Measurements from ENCODE around the gene RLBP1.
"Not testable (repeated sequence)": the region's sequence is repeated elsewhere in the genome, so short reads cannot be mapped to it uniquely, and the experiment has no call there.

RLBP1 gene

DNA sequence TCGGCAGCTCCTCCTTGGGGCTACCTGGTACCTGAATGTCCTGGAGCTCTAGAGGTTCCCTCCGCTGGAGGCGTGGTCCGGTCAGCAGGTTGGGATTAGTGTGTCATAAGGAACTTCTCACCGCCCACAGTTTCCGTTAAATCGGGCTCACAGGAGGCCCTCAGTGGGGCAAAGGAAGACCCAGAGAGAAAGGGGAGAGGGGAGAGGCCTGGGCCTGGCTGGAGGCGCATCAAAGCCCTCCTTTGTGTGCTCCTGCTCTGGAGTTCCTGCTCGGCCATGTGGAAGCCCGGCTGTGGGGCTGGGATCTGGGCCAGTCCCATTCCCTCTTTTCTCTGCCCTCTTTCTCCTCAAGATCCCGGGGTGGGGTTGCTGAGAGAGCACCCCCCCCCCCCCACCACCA is at the start of gene RLBP1:
Gene RLBP1, minus strand, starts transcription at position 37 of the 400 bp plus-strand sequence. CDS start 2,604 bp downstream, outside the sequence.
- DNase-seq (ENCODE audit: low spot score) = no peak

DNA sequence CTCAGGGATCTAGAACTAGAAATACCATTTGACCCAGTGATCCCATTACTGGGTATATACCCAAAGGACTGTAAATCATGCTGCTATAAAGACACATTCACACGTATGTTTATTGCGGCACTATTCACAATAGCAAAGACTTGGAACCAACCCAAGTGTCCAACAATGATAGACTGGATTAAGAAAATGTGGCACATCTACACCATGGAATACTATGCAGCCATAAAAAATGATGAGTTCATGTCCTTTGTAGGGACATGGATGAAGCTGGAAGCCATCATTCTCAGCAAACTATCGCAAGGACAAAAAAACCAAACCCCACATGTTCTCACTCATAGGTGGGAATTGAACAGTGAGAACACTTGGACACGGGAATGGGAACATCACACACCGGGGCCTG is 28.8 kb upstream of the RLBP1 start:
- not testable (repeated sequence) for DNase-seq (ENCODE audit: low spot score)

DNA sequence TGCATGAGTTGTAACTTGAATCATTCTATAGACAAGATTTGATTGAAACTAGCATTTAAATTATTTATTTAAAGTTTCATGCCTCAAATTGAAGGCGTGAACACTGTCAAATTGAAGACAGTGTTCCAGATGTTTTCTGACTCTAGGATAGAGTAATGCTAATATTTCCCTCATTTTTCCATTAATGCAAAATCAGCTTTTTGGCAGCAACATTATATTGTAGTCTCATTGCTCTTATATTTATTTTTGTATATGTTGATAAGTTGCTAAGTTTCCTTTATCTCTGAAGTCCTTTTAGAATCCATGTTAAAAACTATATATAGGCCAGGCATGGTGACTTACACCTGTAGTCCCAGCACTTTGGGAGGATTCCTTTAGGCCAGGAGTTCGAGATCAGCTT is 27.2 kb upstream of the RLBP1 start:
- no peak for DNase-seq (ENCODE audit: low spot score)

DNA sequence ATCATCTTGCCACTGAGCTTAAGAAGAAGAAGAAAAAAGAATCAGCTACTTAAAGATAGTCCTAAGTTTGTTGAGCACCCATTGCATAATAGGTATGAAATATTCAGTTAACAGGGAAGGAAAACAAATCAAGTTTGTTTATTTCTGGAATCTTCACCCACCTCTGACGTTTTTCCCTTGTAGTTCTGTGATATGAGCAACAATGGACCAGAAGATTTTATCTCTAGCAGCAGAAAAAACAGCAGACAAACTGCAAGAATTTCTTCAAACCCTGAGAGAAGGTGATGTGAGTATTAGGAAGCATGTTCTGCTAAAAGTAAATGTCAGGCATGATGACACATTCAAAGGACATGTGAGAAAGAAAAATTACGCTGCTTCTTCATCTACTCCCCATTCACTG is 26.1 kb upstream of the RLBP1 start:
- no peak for DNase-seq (ENCODE audit: low spot score)

DNA sequence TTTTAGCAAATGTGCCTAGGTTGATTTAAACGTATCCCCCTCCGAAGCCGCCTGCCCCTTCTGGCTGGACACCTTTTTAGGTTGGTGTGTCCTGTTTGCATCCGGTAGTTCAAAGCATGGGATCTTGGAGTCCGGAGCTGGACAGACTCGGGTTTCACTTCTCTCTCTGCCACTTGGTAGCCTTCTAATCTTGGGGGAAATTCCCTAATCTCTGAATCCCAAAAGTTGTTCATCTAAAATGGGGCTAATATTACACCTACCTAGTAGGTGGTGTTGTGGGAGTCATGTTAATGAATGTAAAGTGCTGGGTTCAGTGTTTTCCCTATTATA is 23.2 kb upstream of the RLBP1 start:
- DNase-seq (ENCODE audit: low spot score) = no peak

DNA sequence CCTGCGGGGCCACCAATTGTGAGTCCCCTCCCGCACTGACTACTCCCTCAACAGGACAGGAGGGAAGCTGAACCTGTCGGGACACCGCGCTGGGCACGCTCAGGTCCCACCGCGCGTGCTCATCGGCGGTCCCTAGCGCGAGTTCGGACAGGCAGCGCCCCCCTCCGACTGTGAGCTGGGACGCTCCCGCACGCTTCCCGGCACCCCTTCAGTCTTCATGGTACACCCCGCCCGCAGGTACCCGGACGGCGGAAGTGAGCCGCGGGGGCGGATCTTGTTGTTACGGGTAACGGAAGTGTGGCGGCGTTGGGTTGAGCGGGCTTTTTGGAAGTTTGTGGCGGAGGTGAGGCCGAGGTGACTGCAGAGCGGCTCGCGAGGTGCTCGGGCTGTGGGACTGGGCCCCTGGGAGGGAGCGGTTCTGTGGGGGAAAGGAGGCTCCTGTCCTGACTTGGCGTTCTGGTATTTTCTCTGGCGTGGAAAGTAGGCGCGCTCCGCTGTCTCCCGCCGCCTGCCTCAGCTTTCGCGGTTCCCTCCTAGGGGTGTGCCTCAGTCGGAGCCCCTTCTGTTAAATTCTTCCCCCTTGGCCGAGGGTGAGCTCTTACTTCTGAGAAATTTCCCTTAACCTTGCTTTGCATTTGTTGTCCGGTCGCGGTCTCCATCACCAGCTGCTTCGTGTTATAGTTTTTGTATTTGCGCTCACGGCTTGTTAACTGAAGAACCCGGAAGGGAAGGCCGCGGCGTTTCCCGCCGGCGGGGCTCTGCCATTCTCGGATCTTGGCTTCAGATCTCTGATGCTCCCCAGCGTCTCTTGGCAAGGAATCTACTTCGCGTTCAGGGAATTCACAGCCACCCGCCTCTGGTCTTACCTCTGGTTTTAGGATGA is 22.6 kb upstream of the RLBP1 start, which contains the start of gene FANCI:
Gene FANCI, plus strand, starts transcription at position 289 of the 883 bp plus-strand sequence. CDS start 3,669 bp downstream, outside the sequence.
- DNase-seq (ENCODE audit: low spot score) = peak; percentile 91

DNA sequence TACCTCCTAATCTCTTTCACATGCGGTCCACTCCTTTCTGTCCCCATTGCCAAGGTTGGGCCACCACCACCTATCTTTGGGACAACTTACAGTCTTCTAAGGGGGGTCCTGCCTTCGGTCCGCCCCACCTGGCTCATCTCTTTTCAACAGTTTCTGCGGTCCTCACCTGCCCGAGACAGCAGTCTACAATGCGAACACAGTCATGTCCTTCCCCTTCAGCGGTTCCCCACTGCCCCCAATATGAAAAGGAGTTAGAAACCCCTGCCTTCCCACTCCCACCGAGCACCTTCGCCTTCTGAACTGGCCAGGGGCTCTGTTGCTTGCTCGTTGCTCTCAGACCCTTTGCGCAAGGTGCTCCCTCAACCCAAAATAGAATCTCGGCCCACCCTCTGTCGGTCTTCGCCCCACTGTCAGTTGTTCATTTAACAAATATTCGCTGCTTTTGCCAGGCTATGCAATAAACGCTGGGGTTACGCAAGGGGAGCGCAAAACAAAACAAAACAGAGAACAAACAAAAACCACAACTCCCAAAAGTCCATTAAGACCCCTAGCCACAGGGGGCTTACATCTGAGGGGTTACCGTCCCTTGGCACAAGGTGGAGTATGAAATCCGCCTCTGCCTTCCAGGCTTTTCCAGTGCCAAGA is 21.8 kb upstream of the RLBP1 start:
- no peak for DNase-seq (ENCODE audit: low spot score)

DNA sequence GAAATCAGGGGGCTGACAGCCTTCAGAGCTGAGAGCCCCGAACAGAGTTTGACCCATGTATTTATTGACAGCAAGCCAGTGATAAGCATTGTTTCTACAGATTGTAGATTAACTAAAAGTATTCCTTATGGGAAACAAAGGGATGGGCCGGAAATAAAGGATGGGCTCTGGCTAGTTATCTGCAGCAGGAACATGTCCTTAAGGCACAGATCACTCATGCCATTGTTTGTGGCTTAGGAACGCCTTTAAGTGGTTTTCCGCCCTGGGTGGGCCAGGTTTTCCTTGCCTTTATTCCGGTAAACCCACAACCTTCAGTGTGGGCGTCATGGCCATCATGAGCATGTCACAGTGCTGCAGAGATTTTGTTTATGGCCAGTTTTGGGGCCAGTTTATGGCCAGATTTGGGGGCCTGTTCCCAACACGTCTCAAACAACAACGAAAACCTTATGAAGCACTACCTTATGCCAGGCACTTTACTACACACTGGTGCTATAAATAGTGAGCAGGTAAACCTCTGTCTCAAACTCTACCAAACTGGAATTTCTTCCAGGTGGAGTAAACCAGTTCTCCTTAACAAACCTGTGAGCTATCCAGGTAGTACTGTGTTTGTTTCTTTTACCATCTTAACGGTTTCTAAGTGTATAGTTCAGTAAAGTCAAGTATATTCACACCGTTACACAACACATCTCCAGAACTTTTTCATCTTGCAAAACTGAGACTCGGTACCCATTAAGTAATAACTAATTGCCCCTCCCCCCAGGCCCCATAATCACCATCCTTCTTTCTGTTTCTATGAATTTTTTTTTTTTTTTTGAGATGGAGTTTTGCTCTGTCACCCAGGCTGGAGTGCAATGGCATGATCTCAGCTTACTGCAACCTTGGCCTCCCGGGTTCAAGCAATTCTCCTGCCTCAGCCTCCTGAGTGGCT is 18.8 kb upstream of the RLBP1 start:
- DNase-seq (ENCODE audit: low spot score) = not testable (repeated sequence)

DNA sequence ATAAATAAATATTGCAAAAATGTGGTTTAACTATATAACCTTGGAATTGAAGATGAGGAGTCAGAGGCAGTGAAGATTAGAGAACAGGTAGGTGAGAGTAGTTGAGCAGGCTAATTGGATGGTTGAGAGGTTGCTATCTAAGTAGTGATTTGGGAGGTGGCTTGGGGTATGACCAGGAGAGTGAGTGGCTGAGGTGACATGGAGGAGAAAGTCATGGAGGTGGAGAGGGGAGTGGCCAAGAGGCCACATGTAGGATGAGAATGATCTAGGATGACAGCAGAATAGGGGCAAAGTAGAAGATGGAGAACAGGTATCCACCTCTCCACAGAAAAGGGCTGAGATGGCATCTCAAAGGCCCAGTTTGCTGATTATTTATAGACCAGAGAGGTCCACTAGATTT is 10.5 kb upstream of the RLBP1 start:
- no peak for DNase-seq (ENCODE audit: low spot score)

DNA sequence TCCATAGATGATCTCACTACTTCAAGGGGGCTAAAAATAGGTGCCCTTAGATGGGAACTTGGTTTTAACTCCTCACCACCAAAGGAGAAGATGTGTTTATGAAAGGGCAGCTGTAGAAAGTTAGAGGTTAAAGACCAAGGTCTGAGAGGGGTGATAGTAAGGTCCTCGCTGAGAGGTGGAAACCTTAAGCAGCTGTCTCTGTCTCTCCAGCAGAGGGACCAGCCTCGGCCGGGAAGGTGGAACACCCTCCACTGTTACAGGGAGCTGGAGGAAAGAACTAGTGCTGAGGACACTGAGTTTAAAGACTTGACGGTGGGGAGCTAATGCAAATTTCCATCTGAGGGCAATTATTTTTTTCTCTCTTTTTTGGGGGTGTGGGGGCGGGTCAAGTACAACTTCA is 8.9 kb upstream of the RLBP1 start:
- DNase-seq (ENCODE audit: low spot score) = no peak

DNA sequence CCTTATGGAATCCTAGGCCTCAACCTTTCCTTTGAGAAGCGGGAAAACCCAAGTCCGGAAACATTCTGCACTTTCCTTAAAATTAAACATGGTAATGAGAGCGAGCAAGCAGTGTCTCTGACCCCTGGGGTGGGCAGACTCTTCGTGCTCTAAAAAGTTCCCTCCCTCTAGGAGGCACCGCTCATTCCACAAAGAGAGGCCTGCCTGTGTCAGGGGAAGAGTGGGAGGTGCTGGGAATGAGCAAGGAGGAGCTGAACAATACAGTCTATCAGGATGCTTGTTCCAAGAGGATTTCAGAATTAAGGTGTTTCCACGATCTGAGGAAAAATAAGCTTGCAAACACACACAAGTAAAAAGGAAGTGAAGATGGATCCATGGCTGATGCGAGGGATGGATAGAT is 6.0 kb upstream of the RLBP1 start:
- DNase-seq (ENCODE audit: low spot score) = no peak

DNA sequence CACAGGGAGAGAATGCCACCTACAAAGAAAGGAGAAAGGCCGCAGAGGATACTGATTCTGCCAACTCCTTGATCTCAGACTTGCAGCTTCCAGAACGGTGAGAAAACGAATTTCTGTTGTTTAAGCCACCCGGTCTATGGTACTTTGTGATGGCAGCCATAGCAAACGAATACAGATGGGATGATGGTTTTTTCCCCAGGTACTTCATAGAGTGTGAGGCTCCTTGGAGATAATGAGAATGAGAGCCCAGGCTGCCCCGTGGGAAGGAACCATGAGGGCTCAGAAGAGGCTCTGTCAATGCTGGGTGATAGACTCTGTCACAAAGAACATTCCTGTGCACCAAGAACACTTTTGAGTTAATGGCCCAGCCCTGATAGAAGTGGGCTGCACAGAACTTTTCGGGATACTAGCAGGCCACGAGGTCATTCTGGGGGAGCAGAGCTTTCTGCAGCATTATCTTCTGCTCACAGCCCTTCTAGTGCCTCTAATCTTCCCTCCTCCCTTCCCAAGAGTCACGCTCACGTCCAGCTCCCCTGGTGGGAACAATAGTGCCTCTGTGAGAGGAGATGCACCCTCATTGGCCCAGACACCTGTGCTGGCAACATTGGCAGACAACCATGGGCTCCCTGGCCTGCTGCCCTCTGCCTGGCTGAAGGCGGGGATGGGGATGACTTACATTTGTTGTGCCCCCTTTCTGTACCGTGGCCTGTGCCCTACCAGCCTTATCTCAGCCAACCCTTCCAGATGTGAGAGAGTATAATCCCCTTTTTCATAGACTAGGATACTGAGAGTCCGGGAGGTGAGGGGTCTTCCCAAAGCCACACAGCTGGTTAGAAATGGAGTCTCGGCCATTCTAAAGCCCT is 5.2 kb upstream of the RLBP1 start:
- DNase-seq (ENCODE audit: low spot score) = no peak

DNA sequence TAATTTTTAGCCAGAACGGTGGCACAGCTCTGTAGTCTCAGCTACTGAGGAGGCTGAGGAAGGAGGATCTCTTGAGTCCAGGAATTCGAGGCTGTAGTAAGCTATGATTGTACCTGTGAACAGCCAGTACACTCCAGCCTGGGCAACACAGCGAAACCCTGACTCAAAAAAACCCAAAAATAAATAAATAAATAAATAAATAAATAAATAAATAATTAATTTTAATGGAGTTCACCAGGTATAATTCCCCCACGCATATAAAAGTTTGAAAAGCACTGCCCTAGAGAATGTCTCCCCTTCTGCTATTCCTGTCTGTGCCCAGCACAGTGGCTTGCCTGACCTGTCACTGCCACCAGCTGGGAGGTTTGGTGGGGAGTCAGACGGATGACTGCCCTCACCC is 4.2 kb upstream of the RLBP1 start:
- no peak for DNase-seq (ENCODE audit: low spot score)

DNA sequence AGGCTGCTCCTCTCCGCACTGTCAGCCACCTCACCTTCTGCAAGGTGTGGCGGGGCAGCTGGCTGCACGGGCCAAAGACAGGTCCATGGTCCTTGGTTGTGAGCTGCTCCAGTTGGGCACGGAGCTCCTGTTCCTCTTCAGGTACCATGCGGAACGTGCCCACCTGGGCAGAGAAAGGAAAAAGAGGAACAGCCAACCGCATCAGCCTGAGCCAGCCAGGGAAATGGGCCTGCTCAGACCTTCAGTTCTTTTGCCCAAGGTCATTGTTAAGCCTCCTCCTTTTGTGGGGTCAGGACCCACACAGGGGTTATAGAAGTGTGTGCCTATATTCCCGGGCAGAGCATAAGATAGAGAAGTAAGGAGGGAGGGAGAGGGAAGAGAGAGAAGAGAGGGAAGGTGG is 2.8 kb downstream of the RLBP1 start:
- DNase-seq (ENCODE audit: low spot score) = no peak

DNA sequence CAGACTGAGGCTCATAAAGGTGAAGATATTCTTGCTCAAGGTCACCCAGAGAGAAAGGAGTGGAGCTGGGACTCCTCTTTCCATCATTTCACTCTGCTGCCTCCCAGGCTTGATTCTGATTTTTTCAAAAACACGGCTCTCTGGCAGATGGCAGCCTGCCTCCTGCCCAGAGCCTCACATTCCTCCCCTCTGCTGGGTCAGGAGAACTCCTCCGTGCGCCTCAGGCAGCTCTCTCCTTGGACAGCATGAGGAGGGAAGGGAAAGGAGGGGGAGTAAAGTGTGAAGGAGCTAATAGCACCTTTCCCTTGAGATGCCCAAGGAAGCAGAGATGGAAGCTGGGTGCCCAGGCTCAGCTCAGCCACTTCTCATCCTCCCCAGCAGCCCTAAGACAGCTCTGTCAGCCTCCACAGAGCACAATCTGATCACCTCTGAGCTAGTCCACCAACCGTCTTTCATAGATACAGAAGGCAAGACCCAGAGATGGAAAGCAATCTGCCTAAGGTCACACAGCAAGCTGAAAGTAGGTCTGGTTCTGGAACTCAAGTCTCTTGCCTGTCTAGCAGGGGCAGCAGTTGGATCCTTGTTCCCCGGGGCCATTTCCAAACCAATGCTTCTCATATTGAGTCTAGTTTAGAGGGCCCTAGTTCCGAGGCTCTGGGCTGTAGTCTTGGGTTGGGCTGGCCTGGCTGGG is 3.5 kb downstream of the RLBP1 start:
- no peak for DNase-seq (ENCODE audit: low spot score)

DNA sequence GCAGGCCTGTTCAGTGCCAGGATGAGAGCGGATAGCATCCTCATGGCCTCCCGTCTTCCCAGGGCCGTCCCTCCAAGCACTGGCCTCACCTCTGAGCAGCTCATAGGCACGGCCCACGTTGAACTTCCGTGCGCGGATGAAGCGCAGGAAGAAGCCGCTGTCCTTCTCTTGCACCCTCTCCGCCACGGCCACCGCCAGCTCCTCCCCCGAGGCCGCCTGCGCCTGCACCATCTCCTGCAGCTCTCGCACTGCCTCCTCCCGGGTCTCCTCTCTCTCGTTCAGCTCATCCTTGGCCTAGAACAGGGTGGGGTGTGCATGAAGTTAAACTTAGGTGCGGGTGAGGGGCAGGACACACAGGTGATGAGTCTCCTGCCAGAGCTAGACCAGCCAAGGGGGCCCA is 4.3 kb downstream of the RLBP1 start:
- DNase-seq (ENCODE audit: low spot score) = no peak

DNA sequence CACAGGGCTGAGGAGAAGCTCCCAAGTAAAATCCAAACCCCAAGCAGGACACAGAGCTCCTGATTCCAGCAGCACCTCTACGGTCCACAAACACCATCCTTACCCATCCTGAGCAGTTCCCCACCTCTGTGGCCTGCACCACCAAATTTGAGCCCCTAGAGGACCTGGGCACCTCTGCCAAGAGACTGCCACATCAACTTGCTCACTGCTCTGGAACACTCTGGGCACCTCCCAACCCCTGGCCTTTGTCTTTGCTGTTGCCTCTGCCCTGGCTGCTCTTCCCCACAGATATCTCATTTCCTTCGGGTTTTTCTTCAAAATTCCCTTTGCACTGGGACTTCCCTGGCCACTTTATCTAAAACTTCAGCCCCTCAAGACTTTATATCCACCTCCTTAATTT is 5.8 kb downstream of the RLBP1 start:
- DNase-seq (ENCODE audit: low spot score) = no peak

DNA sequence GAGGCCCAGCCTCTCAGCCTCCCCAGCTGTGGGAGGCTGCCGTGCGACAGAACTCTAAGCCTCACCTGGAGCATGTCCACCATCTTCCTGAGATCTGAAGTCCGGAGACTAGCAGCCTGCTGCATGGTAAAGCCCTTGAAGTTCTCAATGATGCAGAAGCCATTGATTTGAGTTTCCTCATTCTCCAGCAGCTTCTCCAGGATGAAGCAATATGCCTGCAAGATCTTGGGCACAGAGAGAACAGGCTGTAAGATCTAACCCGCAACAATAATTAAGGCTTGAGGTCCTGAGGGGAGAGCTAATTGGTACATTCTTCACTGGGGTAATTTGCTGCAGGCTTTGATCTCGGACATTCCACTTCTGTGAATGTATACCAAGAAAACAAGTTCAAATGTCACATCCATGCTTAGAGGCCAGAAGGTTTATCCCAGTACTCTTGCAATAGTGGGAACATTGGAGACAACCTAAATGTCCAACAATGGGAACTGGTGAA is 9.7 kb downstream of the RLBP1 start:
- no peak for DNase-seq (ENCODE audit: low spot score)

DNA sequence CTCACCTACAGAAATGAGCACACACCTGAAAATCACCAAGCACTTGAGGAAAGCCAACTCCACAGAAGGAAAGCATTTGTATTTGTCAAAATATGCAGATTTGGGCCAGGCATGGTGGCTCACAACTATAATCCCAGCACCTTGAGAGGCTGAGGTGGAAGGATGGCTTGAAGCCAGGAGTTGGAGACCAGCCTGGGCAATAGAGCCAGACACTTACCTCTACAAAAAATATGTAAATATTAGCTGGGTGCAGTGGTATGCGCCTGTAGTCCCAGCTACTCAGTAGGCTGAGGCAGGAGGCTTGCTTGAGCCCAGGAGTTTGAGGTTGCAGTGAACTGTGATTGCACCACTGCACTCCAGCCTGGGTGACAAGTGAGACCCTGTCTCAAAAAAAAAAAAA is 12.3 kb downstream of the RLBP1 start:
- no peak for DNase-seq (ENCODE audit: low spot score)

DNA sequence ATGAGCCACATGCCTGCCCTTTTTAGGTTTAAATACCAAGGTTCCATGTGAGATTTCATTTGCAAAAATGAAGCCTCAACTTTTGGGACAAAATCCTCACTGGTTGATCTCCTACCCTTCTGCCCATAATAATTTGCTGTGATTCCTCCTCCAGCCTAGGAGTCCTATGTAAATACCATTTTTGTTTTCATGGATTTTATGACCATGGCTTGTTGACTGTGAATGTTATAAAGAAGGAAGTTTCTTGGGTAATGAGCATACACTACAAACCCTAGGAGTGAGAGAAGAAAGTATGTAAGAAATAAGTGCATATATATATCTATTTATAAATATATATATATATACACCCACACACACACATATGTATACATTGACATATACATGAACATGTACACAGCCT is 13.1 kb downstream of the RLBP1 start:
- no peak for DNase-seq (ENCODE audit: low spot score)

DNA sequence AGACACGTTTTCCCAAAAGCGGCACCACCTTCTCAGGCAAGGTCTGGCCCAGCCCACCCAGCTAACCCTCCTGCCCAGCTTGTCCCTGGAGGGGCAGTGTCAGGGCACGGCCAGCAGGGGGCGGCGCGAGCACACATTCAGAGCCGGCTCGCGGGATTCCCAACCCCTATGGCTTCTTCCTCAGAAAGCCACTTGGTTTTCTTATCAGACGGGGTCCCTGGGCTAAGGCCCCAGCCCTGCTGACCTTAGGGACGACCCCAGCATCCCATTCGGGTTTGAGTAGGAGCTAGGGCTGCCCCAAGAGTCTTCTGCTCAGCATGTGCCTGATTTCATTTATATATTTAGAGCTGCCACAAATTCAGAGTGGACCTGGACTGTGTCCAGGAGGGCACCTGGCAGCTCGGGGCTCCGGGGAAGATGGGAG is 14.5 kb downstream of the RLBP1 start:
- peak; percentile 89 for DNase-seq (ENCODE audit: low spot score)
